Mesodermal cell (in vitro differentiated cells): ENCODE results near the gene USP6.
"Not testable (repeated sequence)": the region's sequence is repeated elsewhere in the genome, so short reads cannot be mapped to it uniquely, and the experiment has no call there.

Experiments
- H3K27ac ChIP-seq: 2 replicates; pipeline ENCODE4 v1.7.0; 2013; ENCODE audit warnings: mild to moderate bottlenecking, low read depth, low read length, moderate library complexity; ENCODE audit not compliant: severe bottlenecking
- H3K36me3 ChIP-seq: 2 replicates; pipeline ENCODE4 v1.7.1; 2013; ENCODE audit warnings: mild to moderate bottlenecking, low read length, moderate library complexity; ENCODE audit not compliant: control insufficient read depth, insufficient read depth
- H3K4me1 ChIP-seq: one replicate; pipeline ENCODE4 v1.7.1; 2013; ENCODE audit warnings: mild to moderate bottlenecking, low read length; ENCODE audit not compliant: insufficient read depth, control insufficient read depth, poor library complexity, severe bottlenecking
- H3K4me3 ChIP-seq: 2 replicates; pipeline ENCODE4 v1.7.0; 2013; ENCODE audit warnings: low read length, control low read depth, mild to moderate bottlenecking; ENCODE audit not compliant: insufficient read depth, poor library complexity, severe bottlenecking; ENCODE audit errors: extremely low read depth
- H3K9me3 ChIP-seq: 2 replicates; pipeline ENCODE4 v1.7.1; 2013; ENCODE audit warnings: mild to moderate bottlenecking, low read length, moderate library complexity; ENCODE audit not compliant: control insufficient read depth
- WGBS, 2 experiments: methylation state at CpG; one replicate each; pipeline ENCODE4 v1.1.5; 2013; ENCODE audit warnings: missing lambda C conversion rate in 2 of 2; ENCODE audit not compliant: insufficient coverage in 2 of 2; 5-methylcytosine and 5-hydroxymethylcytosine counted together

USP6 gene

GRCh38 chr17:5130687-5131086 lies 14.9 kb downstream of the USP6 start:
- not testable (repeated sequence) for H3K4me3 ChIP-seq
- 87 to 94% methylated on average over 2 to 4 of the region's 5 CpGs for WGBS, 2 experiments

GRCh38 chr17:5131146-5131715 lies 15.4 kb downstream of the USP6 start:
- H3K36me3 ChIP-seq = no peaks in the 10 kb centered on the region
- no peaks in the 10 kb centered on the region for H3K4me1 ChIP-seq
- no peak overlapping the region for H3K27ac ChIP-seq
- no peaks in the 10 kb centered on the region for H3K9me3 ChIP-seq
- 91 to 100% methylated on average over 2 to 7 of the region's 7 CpGs for WGBS, 2 experiments
- no peak overlapping the region for H3K4me3 ChIP-seq

More at GRCh38 chr17:5130687-5131086, 14.9 kb downstream of the USP6 start:
- not testable (repeated sequence) for H3K4me1 ChIP-seq, H3K36me3 ChIP-seq, H3K9me3 ChIP-seq, H3K27ac ChIP-seq

GRCh38 chr17:5131799-5132502 lies 16.1 kb downstream of the USP6 start:
- not testable (repeated sequence) for H3K36me3 ChIP-seq, H3K9me3 ChIP-seq, H3K4me3 ChIP-seq, H3K27ac ChIP-seq, H3K4me1 ChIP-seq
- 84 to 94% methylated on average over 6 to 16 of the region's 16 CpGs for WGBS, 2 experiments

- 97 to 98% methylated on average over 11 to 14 of the region's 15 CpGs for WGBS, 2 experiments
These were observed 16.8 kb downstream of the USP6 start for GRCh38 chr17:5132503-5133225.

GRCh38 chr17:5133311-5133710 lies 17.5 kb downstream of the USP6 start:
- 92 to 94% methylated on average over 4 to 6 of the region's 8 CpGs for WGBS, 2 experiments
- Histone ChIP-seq H3K4me1 (no peaks in the 10 kb centered on the region), H3K36me3 (no peaks in the 10 kb centered on the region), H3K27ac (no peak overlapping the region), H3K9me3 (no peaks in the 10 kb centered on the region), H3K4me3 (no peak overlapping the region)

More at GRCh38 chr17:5132503-5133225, 16.8 kb downstream of the USP6 start:
- not testable (repeated sequence) for H3K4me1 ChIP-seq, H3K36me3 ChIP-seq, H3K27ac ChIP-seq, H3K4me3 ChIP-seq, H3K9me3 ChIP-seq

- not testable (repeated sequence) for H3K36me3 ChIP-seq, H3K9me3 ChIP-seq, H3K4me3 ChIP-seq, H3K4me1 ChIP-seq, H3K27ac ChIP-seq
- WGBS, 2 experiments = 93 to 97% methylated on average over 7 to 8 of the region's 8 CpGs
These were observed 18.1 kb downstream of the USP6 start for GRCh38 chr17:5133961-5134360.

- not testable (repeated sequence) for H3K4me1 ChIP-seq, H3K4me3 ChIP-seq, H3K36me3 ChIP-seq, H3K9me3 ChIP-seq, H3K27ac ChIP-seq
- 86 to 91% methylated on average over 8 to 11 of the region's 11 CpGs for WGBS, 2 experiments
These were observed 18.7 kb downstream of the USP6 start for GRCh38 chr17:5134571-5134970.

GRCh38 chr17:5135131-5135712 lies 19.4 kb downstream of the USP6 start:
- not testable (repeated sequence) for H3K27ac ChIP-seq, H3K4me1 ChIP-seq, H3K9me3 ChIP-seq, H3K4me3 ChIP-seq, H3K36me3 ChIP-seq
- 91 to 93% methylated on average over 6 of the region's 8 CpGs for whole genome bisulfite sequencing, 2 experiments

- Histone ChIP-seq H3K9me3 (no peaks in the 10 kb centered on the region), H3K27ac (no peak overlapping the region), H3K36me3 (no peaks in the 10 kb centered on the region), H3K4me1 (no peaks in the 10 kb centered on the region), H3K4me3 (no peak overlapping the region)
- WGBS, 2 experiments = 73 to 77% methylated on average over 11 to 13 of the region's 14 CpGs
These were observed 20.1 kb downstream of the USP6 start for GRCh38 chr17:5135726-5136579.
